ENCODE results near the gene ETFA. TPM values are rescaled to one million over a fixed set of nuclear protein-coding genes. Genes with fewer than 3 reads are reported as not detected.
A peak's percentile ranks its signal among the peaks of the same experiment; 100 is the strongest.

ETFA gene
- total RNA-seq, 4 donors from 2014 or later: 65.8 to 195 (median 159) TPM

DNA sequence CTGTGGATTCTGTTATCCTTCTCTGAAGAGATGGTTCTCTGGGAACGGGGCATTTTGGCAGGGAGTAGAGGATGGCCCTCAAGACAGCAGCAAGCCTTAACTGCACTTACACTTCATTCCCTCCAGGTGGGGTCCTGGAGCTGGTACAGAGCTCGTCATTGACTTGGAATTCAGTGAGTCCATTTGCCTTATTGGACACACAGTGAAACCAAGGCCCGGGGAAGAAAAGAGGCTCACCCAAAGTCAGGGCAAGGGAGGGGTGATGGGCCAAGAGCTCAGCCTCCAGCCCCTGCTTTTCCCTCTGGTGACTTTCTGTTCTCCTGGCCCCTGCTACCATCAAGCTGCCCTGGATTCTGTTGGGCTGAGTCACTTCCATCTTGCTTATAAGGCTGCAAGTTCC lies 125.6 kb downstream of the ETFA start:
- Histone ChIP-seq H3K9me3 (no peaks in the 10 kb centered on the region), H3K36me3 (no peaks in the 10 kb centered on the region), H3K27ac (no peak overlapping the region), H3K4me3 (no peak overlapping the region), H3K27me3 (peaks cover 38% of the 10 kb centered on the region), H3K4me1 (peaks cover 0 to 6% (median 4%) of the 10 kb centered on the region in 4 donors)
- no peak for TF ChIP-seq EP300 (IDR thresholded peaks at IDR 0.05; ENCODE audit: low read depth)
- TF ChIP-seq, protein P1, sequence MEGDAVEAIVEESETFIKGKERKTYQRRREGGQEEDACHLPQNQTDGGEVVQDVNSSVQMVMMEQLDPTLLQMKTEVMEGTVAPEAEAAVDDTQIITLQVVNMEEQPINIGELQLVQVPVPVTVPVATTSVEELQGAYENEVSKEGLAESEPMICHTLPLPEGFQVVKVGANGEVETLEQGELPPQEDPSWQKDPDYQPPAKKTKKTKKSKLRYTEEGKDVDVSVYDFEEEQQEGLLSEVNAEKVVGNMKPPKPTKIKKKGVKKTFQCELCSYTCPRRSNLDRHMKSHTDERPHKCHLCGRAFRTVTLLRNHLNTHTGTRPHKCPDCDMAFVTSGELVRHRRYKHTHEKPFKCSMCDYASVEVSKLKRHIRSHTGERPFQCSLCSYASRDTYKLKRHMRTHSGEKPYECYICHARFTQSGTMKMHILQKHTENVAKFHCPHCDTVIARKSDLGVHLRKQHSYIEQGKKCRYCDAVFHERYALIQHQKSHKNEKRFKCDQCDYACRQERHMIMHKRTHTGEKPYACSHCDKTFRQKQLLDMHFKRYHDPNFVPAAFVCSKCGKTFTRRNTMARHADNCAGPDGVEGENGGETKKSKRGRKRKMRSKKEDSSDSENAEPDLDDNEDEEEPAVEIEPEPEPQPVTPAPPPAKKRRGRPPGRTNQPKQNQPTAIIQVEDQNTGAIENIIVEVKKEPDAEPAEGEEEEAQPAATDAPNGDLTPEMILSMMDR (IDR thresholded peaks at IDR 0.05): peak; percentile 42 to 58 (median 51)
- WGBS, 2 donors (ENCODE audit: low coverage in 1 of 2): 27 to 40% methylated on average over 1 to 3 of the region's 3 CpGs
- intact Hi-C loops (cut with DNase I; ENCODE audit: low total_unique reads) (no loop called here), in situ Hi-C loops (cut with MboI; ENCODE audit: low pct_ligation_motif_present in 1 of 4, low pct_unique_long_range_greater_than_20kb in 1 of 4, low sequenced_read_pairs in 3 of 4) (loop anchor here in 2 of 4 donors (25.0 kb wide), 2 partner anchors 152 to 677 kb away; partner anchors contain the start of gene ISL2 (in 1 of the 2))
- no peak for DNase-seq

DNA sequence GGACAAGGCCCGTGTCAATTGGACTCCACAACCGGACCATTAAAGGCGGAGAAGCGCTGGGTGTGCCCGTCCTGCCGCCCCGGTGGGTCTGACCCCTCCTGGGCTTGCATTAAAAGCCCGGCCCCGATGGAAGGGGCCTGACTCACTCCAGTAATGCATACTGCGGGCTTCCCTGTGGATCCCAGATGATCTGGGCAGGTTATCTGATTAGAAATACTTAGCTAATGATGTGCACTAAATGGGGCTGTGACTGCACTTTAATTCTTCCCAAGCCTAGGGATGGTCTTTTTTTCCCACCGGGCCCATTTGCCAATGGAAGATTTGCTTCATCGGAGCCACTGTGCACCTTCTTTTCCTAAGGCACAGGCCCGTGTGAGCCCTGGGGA lies 126.6 kb downstream of the ETFA start:
- no peak for DNase-seq
- Histone ChIP-seq H3K27me3 (peaks cover 30% of the 10 kb centered on the region), H3K9me3 (no peaks in the 10 kb centered on the region), H3K4me3 (no peak overlapping the region), H3K27ac (no peak overlapping the region), H3K4me1 (no peaks in the 10 kb centered on the region), H3K36me3 (no peaks in the 10 kb centered on the region)
- intact Hi-C loops (cut with DNase I; ENCODE audit: low total_unique reads): no loop called here
- 57 to 60% methylated on average over 2 to 13 of the region's 13 CpGs for WGBS, 2 donors (ENCODE audit: low coverage in 1 of 2)
- in situ Hi-C loops (cut with MboI; ENCODE audit: low pct_ligation_motif_present in 1 of 4, low pct_unique_long_range_greater_than_20kb in 1 of 4, low sequenced_read_pairs in 3 of 4): loop anchor here in 2 of 4 donors (25.0 kb wide), 2 partner anchors 153 to 678 kb away; partner anchors contain the start of gene ISL2 (in 1 of the 2)
- TF ChIP-seq POLR2AphosphoS5 (IDR thresholded peaks at IDR 0.05): no peak
- TF ChIP-seq POLR2A (IDR thresholded peaks at IDR 0.05): no peak
- TF ChIP-seq, protein P1 (IDR thresholded peaks at IDR 0.05): no peak
- TF ChIP-seq EP300 (IDR thresholded peaks at IDR 0.05; ENCODE audit: low read depth): no peak

DNA sequence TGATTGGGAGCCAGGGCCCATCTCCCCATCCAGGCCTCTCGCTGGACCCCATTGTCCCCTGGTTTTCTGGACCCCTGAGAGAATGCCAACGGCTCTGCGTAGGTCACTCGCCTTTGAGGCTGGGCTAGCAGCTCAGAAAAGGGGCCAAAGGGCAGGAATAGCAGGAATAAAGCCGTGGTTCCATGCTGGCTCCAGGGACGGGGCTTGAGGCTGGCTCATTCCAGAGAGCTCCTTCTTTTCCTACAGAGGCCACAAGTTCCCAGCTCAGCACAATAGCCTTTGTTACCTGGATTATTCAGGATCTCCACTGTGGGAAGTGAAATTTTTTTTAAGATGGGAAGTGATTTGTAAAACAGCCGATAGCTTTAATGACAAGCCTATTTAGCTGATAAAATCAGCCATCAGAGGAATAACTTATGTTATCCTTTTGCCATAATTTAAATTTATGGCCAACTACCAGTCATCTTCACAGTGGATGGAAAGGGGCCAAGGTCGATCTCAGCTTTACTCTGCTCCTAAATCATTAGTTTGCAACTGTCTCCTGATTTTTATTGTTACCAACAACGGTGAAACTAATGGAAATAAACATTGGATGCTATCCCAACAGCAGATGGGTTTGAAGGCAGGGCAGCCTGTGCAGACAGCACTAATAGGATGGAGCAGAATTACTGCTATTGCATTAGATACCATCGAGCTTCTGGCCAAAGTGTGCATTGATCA lies 127.2 kb downstream of the ETFA start:
- in situ Hi-C loops (cut with MboI; ENCODE audit: low pct_ligation_motif_present in 1 of 4, low pct_unique_long_range_greater_than_20kb in 1 of 4, low sequenced_read_pairs in 3 of 4): loop anchor here in 2 of 4 donors (25.0 kb wide), 2 partner anchors 153 to 678 kb away; partner anchors contain the start of gene ISL2 (in 1 of the 2)
- no peaks in the 10 kb centered on the region for H3K4me1 ChIP-seq
- H3K9me3 ChIP-seq: no peaks in the 10 kb centered on the region
- no peaks in the 10 kb centered on the region for H3K36me3 ChIP-seq
- TF ChIP-seq POLR2AphosphoS5 (IDR thresholded peaks at IDR 0.05) (no peak), EP300 (IDR thresholded peaks at IDR 0.05; ENCODE audit: low read depth) (no peak), POLR2A (IDR thresholded peaks at IDR 0.05) (no peak)
- TF ChIP-seq, protein P1 (IDR thresholded peaks at IDR 0.05): no peak
- H3K4me3 ChIP-seq: no peak overlapping the region
- WGBS, 2 donors (ENCODE audit: low coverage in 1 of 2): 41 to 49% methylated on average over 7 to 10 of the region's 10 CpGs
- DNase-seq: no peak
- no peak overlapping the region for H3K27ac ChIP-seq
- peaks cover 28% of the 10 kb centered on the region for H3K27me3 ChIP-seq
- intact Hi-C loops (cut with DNase I; ENCODE audit: low total_unique reads): no loop called here

DNA sequence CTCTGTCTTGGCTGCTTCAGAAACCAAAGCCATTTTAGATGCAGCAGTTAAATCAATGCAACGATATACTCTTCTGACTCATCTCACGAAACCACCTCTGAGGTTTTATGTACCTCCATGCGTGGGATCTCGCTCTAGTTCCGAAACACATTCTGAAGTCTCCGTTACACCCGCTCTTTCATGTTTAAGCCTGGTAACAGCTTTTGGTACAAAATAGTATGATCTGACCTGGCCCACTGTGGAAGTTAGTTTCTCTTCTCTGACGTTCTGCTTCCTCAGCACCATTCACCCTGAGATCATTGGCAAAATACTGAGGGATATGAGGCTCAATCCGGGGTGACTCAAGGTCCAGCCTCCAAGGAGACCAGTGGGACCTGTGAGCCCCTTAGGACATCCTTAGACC lies 129.6 kb downstream of the ETFA start:
- Histone ChIP-seq H3K4me3 (no peak overlapping the region), H3K27me3 (peaks cover 31% of the 10 kb centered on the region), H3K36me3 (no peaks in the 10 kb centered on the region), H3K4me1 (peaks cover 0 to 5% (median 0%) of the 10 kb centered on the region in 4 donors), H3K9me3 (no peaks in the 10 kb centered on the region), H3K27ac (no peak overlapping the region)
- no peak for DNase-seq
- TF ChIP-seq, protein P1 (IDR thresholded peaks at IDR 0.05): no peak
- no peak for TF ChIP-seq EP300 (IDR thresholded peaks at IDR 0.05; ENCODE audit: low read depth)
- no peak for TF ChIP-seq POLR2AphosphoS5 (IDR thresholded peaks at IDR 0.05)
- intact Hi-C loops (cut with DNase I; ENCODE audit: low total_unique reads): no loop called here
- WGBS, 2 donors (ENCODE audit: low coverage in 1 of 2): 89 to 100% methylated on average over 1 to 9 of the region's 9 CpGs
- in situ Hi-C loops (cut with MboI; ENCODE audit: low pct_ligation_motif_present in 1 of 4, low pct_unique_long_range_greater_than_20kb in 1 of 4, low sequenced_read_pairs in 3 of 4): loop anchor here in 2 of 4 donors (25.0 kb wide), 2 partner anchors 156 to 681 kb away; partner anchors contain the start of gene ISL2 (in 1 of the 2)
